Brain microvascular endothelial cell (primary cell): ENCODE results near the gene OR2AK2.

Experiments used
- DNase-seq: peaks from one replicate; pipeline ENCODE4 v3.0.0-alpha.2; 2020
- H3K27ac ChIP-seq: fragments of 250-450 bp; sonication (Bioruptor Pico); 2 replicates; pipeline ENCODE4 v1.5.1; 2020; ENCODE audit warnings: mild to moderate bottlenecking, moderate library complexity
- H3K27me3 ChIP-seq: fragments of 250-450 bp; sonication (Bioruptor Pico); replicated peaks from 2 replicates; pipeline ENCODE4 v1.5.1; 2020; ENCODE audit warnings: mild to moderate bottlenecking
- H3K36me3 ChIP-seq: fragments of 250-450 bp; sonication (Bioruptor Pico); replicated peaks from 2 replicates; pipeline ENCODE4 v1.5.1; 2020; ENCODE audit warnings: mild to moderate bottlenecking
- H3K4me3 ChIP-seq: 2 replicates; pipeline ENCODE4 v1.5.1; 2011; ENCODE audit warnings: low read depth, mild to moderate bottlenecking, control low read depth, low read length, moderate library complexity
- in situ Hi-C: cut with HindIII; loops from 2 replicates; pipeline ENCODE4 v1.10.0; 2017; ENCODE audit warnings: low sequenced_read_pairs, low pct_ligation_motif_present
- TF ChIP-seq, protein P1 (sequence below): IDR thresholded peaks from 2 replicates; pipeline ENCODE4 v1.5.1; 2011; ENCODE audit warnings: low read depth, mild to moderate bottlenecking, moderate library complexity, low read length, control low read depth, inconsistent platforms; ENCODE audit errors: missing control alignments

The OR2AK2 gene

GRCh38 chr1:248000169-248000568 is 35.1 kb downstream of the OR2AK2 start:
- no peak for DNase-seq
- TF ChIP-seq, protein P1, sequence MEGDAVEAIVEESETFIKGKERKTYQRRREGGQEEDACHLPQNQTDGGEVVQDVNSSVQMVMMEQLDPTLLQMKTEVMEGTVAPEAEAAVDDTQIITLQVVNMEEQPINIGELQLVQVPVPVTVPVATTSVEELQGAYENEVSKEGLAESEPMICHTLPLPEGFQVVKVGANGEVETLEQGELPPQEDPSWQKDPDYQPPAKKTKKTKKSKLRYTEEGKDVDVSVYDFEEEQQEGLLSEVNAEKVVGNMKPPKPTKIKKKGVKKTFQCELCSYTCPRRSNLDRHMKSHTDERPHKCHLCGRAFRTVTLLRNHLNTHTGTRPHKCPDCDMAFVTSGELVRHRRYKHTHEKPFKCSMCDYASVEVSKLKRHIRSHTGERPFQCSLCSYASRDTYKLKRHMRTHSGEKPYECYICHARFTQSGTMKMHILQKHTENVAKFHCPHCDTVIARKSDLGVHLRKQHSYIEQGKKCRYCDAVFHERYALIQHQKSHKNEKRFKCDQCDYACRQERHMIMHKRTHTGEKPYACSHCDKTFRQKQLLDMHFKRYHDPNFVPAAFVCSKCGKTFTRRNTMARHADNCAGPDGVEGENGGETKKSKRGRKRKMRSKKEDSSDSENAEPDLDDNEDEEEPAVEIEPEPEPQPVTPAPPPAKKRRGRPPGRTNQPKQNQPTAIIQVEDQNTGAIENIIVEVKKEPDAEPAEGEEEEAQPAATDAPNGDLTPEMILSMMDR, result no peak
- Histone ChIP-seq H3K27ac (no peak overlapping the region), H3K27me3 (no peaks in the 10 kb centered on the region), H3K36me3 (no peaks in the 10 kb centered on the region), H3K4me3 (no peak overlapping the region)
- in situ Hi-C loops, result no loop called here

DNA sequence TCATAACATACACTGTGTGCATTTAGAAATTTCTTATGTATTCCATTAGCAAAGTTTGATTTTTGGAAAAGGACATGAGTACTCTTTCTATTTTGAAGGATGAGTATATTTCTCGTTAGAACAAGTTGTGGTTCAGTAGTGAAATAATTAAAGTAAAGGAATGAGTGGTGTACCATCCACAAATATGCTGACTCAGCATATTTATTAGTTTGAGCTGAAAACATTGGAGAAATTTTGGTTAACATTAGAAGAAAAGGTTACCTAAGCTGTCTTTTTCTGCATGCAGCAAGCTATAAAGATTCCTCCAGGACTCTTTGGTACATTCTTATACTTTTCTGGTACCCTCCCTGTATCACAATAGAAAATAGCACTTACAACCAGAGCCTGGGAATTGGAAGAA is 42.7 kb downstream of the OR2AK2 start:
- in situ Hi-C loops, result no loop called here
- H3K4me3 ChIP-seq, result no peak overlapping the region
- TF ChIP-seq, protein P1, result no peak
- H3K27me3 ChIP-seq, result no peaks in the 10 kb centered on the region
- H3K27ac ChIP-seq, result no peak overlapping the region
- no peak for DNase-seq
- H3K36me3 ChIP-seq, result no peaks in the 10 kb centered on the region

DNA sequence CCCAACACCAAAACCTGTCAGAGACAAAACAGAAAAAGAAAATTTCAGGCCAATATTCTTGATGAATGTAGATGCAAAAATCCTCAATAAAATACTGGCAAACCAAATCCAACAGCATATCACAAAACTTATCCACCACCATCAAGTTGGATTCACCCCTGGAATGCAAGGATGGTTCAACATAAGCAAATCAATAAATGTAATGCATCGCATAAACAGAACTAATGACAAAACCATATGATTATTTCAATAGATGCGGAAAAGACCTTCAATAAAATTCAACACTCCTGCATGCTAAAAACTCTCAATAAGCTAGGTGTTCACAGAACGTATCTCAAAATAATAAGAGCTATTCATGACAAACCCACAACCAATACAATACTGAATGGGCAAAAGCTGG is 44.6 kb downstream of the OR2AK2 start:
- TF ChIP-seq, protein P1, result no peak
- Histone ChIP-seq H3K27me3 (no peaks in the 10 kb centered on the region), H3K4me3 (no peak overlapping the region), H3K36me3 (no peaks in the 10 kb centered on the region), H3K27ac (no peak overlapping the region)
- in situ Hi-C loops, result no loop called here
- no peak for DNase-seq

DNA sequence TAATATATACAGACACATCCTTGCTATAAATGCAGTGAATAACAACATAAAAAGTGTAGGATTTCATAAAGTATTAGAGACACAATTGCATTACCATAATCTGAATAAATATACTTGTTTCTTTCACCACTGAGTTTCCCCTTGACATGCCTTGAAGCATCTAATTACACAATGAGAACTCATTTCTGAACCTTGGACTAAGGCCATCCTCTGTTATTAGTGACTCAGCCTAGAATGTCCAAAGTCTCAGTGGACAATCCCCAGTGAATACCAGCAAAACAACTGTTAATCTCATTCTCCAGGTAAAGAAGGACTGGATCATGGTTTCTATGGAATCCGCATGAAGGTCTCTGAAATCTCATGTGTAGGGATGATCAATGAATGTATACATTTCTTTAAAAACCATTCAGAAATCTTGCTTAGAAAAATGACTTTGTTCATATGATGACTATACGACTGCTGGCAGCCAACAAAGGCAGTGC is 48.2 kb downstream of the OR2AK2 start, which contains the start of gene OR2L5:
OR2L5 (plus strand) TSS at position 432 of the 482 bp plus-strand sequence. CDS start 8,288 bp downstream, outside the sequence.
- TF ChIP-seq, protein P1, result no peak
- in situ Hi-C loops, result no loop called here
- no peak for DNase-seq
- no peak within 1 kb of the TSS for H3K27ac ChIP-seq
- H3K27me3 ChIP-seq, result no peaks in the 10 kb centered on the region
- H3K36me3 ChIP-seq, result no peaks in the 10 kb centered on the region
- no peak within 1 kb of the TSS for H3K4me3 ChIP-seq

GRCh38 chr1:248015803-248016202 is 50.8 kb downstream of the OR2AK2 start:
- Histone ChIP-seq H3K36me3 (no peaks in the 10 kb centered on the region), H3K4me3 (no peak overlapping the region), H3K27ac (no peak overlapping the region), H3K27me3 (no peaks in the 10 kb centered on the region)
- no peak for DNase-seq
- TF ChIP-seq, protein P1, result no peak
- in situ Hi-C loops, result no loop called here
